Transverse colon (tissue), 4 donors: ENCODE data around the gene ANXA2R.

Experiments used
- POLR2AphosphoS5 ChIP-seq, 3 donors: sonication (generic); formaldehyde crosslinking; IDR thresholded peaks; one replicate each; pipeline ENCODE4 v1.6.1; 2016; ENCODE audit warnings: antibody characterized with exemption in 3 of 3
- TF ChIP-seq, protein P1 (sequence below), 5 experiments: fragments of 200-600 bp in 3 of 5; fragments of 450-650 bp in 2 of 5; sonication (generic) in 3 of 5; IDR thresholded peaks; 1 replicate in 2 of 5; 2 replicates in 3 of 5; pipeline ENCODE4 v1.5.1; 2016 to 2017; ENCODE audit warnings: antibody characterized with exemption in 5 of 5, inconsistent platforms in 3 of 5, mild to moderate bottlenecking in 2 of 5, moderate library complexity in 1 of 5

DNA sequence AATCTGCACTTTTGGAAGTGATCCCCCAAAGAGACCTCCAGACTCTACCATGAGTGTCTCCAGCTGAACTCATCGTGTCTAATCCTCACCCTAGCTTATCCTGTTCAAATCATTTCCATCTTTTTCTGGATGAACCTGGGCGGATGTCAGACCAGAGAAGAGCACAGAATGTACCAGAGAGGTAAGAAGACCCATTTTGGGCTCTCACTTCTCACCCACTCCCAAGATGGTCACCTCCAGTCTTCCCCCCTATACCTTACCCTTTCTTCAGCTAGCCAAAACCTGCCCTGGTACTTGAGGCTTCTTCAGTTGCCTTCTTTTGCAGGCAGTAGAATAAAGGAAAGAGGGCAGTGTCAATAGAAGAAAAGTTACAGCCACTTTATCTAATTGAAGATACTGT lies 27.9 kb upstream of the ANXA2R start:
- TF ChIP-seq POLR2AphosphoS5 (IDR thresholded peaks at IDR 0.05) = no peak
- TF ChIP-seq, protein P1, sequence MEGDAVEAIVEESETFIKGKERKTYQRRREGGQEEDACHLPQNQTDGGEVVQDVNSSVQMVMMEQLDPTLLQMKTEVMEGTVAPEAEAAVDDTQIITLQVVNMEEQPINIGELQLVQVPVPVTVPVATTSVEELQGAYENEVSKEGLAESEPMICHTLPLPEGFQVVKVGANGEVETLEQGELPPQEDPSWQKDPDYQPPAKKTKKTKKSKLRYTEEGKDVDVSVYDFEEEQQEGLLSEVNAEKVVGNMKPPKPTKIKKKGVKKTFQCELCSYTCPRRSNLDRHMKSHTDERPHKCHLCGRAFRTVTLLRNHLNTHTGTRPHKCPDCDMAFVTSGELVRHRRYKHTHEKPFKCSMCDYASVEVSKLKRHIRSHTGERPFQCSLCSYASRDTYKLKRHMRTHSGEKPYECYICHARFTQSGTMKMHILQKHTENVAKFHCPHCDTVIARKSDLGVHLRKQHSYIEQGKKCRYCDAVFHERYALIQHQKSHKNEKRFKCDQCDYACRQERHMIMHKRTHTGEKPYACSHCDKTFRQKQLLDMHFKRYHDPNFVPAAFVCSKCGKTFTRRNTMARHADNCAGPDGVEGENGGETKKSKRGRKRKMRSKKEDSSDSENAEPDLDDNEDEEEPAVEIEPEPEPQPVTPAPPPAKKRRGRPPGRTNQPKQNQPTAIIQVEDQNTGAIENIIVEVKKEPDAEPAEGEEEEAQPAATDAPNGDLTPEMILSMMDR (IDR thresholded peaks at IDR 0.05) = no peak
